Spleen (tissue), 7 donors: ENCODE data around the gene HNF1A.

Experiments
- POLR2A ChIP-seq, 3 donors: fragments of 450-650 bp; IDR thresholded peaks; one replicate each; pipeline ENCODE4 v1.5.1; 2017; ENCODE audit warnings: antibody characterized with exemption in 3 of 3, mild to moderate bottlenecking in 1 of 3
- POLR2AphosphoS5 ChIP-seq, 3 donors: sonication (generic); formaldehyde crosslinking; IDR thresholded peaks; one replicate each; pipeline ENCODE4 v1.5.1; 2017; ENCODE audit warnings: antibody characterized with exemption in 3 of 3
- TF ChIP-seq, protein P1 (sequence below), 11 experiments: fragments of 200-600 bp in 7 of 11; fragments of 450-650 bp in 4 of 11; sonication (generic) in 4 of 11; IDR thresholded peaks in 8 of 11; conservative IDR thresholded peaks in 3 of 11; 1 replicate in 7 of 11; 2 replicates in 4 of 11; pipeline versions ENCODE4 v1.4.0 to v1.8.0; 2016 to 2021; ENCODE audit warnings: antibody characterized with exemption in 11 of 11, inconsistent platforms in 4 of 11, mild to moderate bottlenecking in 1 of 11
- donor health status: DM: no; HTN: no; CAD: no; lungs with moderate emphysema.
- donor health status: DM: no; HTN: no; CAD: no.
- donor health status: DM: no; HTN: no; CAD: no.

DNA sequence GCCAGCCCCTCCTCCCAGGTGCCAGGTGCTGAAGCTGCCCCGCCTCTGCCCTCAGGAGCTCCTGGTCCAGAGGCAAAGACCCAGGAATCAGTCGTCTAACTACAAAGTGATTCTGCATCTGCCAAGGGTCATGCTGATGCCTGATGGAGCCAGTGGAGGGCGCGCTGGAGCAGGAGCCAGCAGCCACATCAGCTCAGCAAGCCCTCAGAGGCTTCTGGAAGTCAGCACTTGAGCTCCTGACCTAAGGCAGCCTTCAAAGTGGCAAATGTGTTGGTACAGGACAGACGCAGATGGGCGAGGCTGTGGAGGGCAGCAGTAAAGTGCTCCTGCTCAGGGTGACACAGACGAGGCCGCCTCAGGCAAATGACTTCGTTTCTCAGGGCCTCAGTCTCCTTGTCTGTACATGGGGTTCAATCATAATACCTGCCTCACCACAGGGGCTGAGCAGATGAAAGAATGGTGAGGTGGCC is 27.0 kb downstream of the HNF1A start:
- TF ChIP-seq, protein P1, sequence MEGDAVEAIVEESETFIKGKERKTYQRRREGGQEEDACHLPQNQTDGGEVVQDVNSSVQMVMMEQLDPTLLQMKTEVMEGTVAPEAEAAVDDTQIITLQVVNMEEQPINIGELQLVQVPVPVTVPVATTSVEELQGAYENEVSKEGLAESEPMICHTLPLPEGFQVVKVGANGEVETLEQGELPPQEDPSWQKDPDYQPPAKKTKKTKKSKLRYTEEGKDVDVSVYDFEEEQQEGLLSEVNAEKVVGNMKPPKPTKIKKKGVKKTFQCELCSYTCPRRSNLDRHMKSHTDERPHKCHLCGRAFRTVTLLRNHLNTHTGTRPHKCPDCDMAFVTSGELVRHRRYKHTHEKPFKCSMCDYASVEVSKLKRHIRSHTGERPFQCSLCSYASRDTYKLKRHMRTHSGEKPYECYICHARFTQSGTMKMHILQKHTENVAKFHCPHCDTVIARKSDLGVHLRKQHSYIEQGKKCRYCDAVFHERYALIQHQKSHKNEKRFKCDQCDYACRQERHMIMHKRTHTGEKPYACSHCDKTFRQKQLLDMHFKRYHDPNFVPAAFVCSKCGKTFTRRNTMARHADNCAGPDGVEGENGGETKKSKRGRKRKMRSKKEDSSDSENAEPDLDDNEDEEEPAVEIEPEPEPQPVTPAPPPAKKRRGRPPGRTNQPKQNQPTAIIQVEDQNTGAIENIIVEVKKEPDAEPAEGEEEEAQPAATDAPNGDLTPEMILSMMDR (IDR thresholded peaks at IDR 0.05 in 8 of 11, conservative IDR thresholded peaks at IDR 0.05 in 3 of 11): peak in 10 of 11 experiments; percentile 30 to 75 (median 64)
- TF ChIP-seq POLR2A (IDR thresholded peaks at IDR 0.05): no peak
- TF ChIP-seq POLR2AphosphoS5 (IDR thresholded peaks at IDR 0.05): peak; percentile 52 to 73 (median 57)
